Measurements from ENCODE around the gene AQP12A. TPM values are rescaled to one million over a fixed set of nuclear protein-coding genes. Genes with fewer than 3 reads are reported as not detected.

Gene AQP12A
- total and polyA plus RNA-seq, 2 donors (not counting 1 experiment from before 2014, with no cell fraction given) = not detected

DNA sequence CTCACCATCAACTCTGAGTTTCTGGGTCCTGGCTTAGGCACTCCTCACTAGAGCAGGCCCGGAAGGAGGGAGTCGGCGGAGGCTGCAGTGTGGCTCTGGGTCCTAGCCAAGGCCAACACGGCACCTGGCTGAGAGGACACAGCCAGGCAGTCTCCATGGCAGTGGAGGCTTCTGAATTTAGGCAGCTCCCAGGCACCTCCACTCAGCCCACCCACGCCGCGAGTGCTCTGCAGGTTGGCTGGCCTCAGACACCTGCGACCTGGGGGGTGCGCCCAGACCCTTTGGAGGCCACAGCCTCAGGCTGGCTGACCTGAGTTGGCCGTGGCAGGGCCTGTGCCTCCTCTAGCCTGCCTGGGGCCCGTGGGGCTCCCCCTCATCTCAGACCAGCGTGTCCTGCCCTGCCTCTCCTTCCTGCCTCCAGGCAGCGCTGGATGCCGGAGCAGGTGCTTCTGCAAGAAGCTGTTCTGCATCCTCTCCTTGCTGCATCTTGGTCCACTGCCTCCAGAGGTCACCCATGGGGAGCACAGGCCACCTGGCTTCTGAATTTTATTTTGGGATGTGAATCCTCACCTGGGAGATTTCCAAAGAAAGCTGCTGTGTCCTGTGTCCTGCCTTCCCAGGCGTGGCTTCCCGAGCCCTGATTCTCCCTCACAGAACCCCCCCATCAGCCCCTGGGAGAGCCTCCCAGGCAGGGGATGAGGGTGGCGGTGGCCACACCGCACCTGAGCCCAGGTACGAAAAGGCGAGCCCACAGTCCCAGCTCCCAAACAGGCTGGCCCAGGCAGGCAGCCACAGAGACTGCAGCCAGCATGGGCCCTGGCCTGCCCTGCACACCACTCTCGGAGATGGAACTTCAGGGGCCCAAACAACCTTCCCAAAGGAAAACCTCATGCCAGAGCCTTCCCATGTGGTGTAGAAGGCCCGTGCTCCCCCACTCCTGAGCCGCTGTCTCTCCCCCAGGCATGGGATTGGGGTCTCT is 23.4 kb downstream of the AQP12A start:
- Histone ChIP-seq H3K4me1 (ENCODE audit: control insufficient read depth, extremely low read depth, insufficient read depth, low read length) (no peaks in the 10 kb centered on the region), H3K79me2 (ENCODE audit: control insufficient read depth, insufficient read depth, low read length) (no peaks in the 10 kb centered on the region), H3K27me3 (ENCODE audit: control insufficient read depth, insufficient read depth, low read length) (no peaks in the 10 kb centered on the region), H3K9ac (ENCODE audit: insufficient read depth, low read length) (no peak overlapping the region), H3K4me3 (replicated peaks in 1 of 4; ENCODE audit: control extremely low read depth in 1 of 4, insufficient read depth in 1 of 4, low read depth in 3 of 4, low read length in 4 of 4) (no peak overlapping the region), H3K36me3 (ENCODE audit: control insufficient read depth, insufficient read depth, low read length) (no peaks in the 10 kb centered on the region), H3K4me2 (ENCODE audit: extremely low read depth, insufficient read depth, low read length) (no peak overlapping the region), H3K9me3 (ENCODE audit: control insufficient read depth, insufficient read depth, low read depth, low read length) (no peaks in the 10 kb centered on the region), H3K27ac (ENCODE audit: insufficient read depth, low read length) (no peak overlapping the region), H4K20me1 (ENCODE audit: control insufficient read depth, extremely low read depth, insufficient read depth, low read length) (no peaks in the 10 kb centered on the region), H2AFZ (ENCODE audit: low read length) (no peak overlapping the region)
- no peak for DNase-seq (ENCODE audit: low read depth in 2 of 2)
- TF ChIP-seq EZH2 (IDR thresholded peaks at IDR 0.05; ENCODE audit: low read length, missing control alignments) = no peak
- TF ChIP-seq, protein P1, sequence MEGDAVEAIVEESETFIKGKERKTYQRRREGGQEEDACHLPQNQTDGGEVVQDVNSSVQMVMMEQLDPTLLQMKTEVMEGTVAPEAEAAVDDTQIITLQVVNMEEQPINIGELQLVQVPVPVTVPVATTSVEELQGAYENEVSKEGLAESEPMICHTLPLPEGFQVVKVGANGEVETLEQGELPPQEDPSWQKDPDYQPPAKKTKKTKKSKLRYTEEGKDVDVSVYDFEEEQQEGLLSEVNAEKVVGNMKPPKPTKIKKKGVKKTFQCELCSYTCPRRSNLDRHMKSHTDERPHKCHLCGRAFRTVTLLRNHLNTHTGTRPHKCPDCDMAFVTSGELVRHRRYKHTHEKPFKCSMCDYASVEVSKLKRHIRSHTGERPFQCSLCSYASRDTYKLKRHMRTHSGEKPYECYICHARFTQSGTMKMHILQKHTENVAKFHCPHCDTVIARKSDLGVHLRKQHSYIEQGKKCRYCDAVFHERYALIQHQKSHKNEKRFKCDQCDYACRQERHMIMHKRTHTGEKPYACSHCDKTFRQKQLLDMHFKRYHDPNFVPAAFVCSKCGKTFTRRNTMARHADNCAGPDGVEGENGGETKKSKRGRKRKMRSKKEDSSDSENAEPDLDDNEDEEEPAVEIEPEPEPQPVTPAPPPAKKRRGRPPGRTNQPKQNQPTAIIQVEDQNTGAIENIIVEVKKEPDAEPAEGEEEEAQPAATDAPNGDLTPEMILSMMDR (conservative IDR thresholded peaks at IDR 0.05 in 1 of 2, IDR thresholded peaks at IDR 0.05 in 1 of 2; ENCODE audit: low read depth in 1 of 2, low read length in 2 of 2) = no peak

DNA sequence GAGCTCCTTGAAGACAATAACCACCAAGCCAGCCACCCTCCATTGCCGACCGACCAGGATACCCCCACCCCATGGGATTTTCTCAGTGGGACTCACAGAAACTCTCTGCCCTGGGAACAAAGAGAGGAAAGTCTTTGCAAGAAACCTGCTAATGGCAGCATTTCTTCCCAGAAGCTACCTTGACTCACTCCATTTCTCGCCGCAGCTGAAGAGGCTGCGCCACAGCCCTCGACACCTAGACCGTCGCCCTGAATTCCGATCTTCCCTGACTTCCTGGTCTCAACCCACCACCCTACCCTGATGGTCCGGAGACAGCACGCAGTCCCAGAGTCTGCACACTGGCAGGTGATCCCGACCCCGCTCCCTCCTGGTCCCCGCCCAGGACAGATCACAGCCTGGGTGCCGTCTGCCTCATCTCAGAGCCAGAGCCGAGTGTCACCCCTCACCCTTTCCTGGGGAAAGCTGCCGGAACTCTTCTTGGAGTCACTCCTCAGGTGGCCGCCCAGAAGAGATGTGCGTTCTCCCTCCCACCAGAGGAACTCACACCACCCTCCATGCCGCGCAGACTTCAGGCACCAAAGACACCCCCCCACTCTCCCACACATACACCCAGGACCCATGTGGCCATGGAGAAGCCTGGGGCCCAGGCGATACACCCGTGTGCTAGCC is 24.6 kb downstream of the AQP12A start:
- Histone ChIP-seq H3K4me1 (ENCODE audit: control insufficient read depth, extremely low read depth, insufficient read depth, low read length) (no peaks in the 10 kb centered on the region), H2AFZ (ENCODE audit: low read length) (no peak overlapping the region), H3K9ac (ENCODE audit: insufficient read depth, low read length) (no peak overlapping the region), H3K9me3 (ENCODE audit: control insufficient read depth, insufficient read depth, low read depth, low read length) (no peaks in the 10 kb centered on the region), H3K79me2 (ENCODE audit: control insufficient read depth, insufficient read depth, low read length) (no peaks in the 10 kb centered on the region), H3K4me2 (ENCODE audit: extremely low read depth, insufficient read depth, low read length) (no peak overlapping the region), H3K27me3 (ENCODE audit: control insufficient read depth, insufficient read depth, low read length) (no peaks in the 10 kb centered on the region), H3K4me3 (replicated peaks in 1 of 4; ENCODE audit: control extremely low read depth in 1 of 4, insufficient read depth in 1 of 4, low read depth in 3 of 4, low read length in 4 of 4) (no peak overlapping the region), H4K20me1 (ENCODE audit: control insufficient read depth, extremely low read depth, insufficient read depth, low read length) (no peaks in the 10 kb centered on the region), H3K36me3 (ENCODE audit: control insufficient read depth, insufficient read depth, low read length) (no peaks in the 10 kb centered on the region), H3K27ac (ENCODE audit: insufficient read depth, low read length) (no peak overlapping the region)
- TF ChIP-seq EZH2 (IDR thresholded peaks at IDR 0.05; ENCODE audit: low read length, missing control alignments) = no peak
- TF ChIP-seq, protein P1 (conservative IDR thresholded peaks at IDR 0.05 in 1 of 2, IDR thresholded peaks at IDR 0.05 in 1 of 2; ENCODE audit: low read depth in 1 of 2, low read length in 2 of 2) = no peak
- DNase-seq (ENCODE audit: low read depth in 2 of 2) = no peak

GRCh38 chr2:240717181-240717641 is 25.5 kb downstream of the AQP12A start:
- no peaks in the 10 kb centered on the region for H3K79me2 ChIP-seq (ENCODE audit: control insufficient read depth, insufficient read depth, low read length)
- no peaks in the 10 kb centered on the region for H3K9me3 ChIP-seq (ENCODE audit: control insufficient read depth, insufficient read depth, low read depth, low read length)
- no peak for DNase-seq (ENCODE audit: low read depth in 2 of 2)
- H3K27me3 ChIP-seq (ENCODE audit: control insufficient read depth, insufficient read depth, low read length) = no peaks in the 10 kb centered on the region
- no peak overlapping the region for H2AFZ ChIP-seq (ENCODE audit: low read length)
- no peak overlapping the region for H3K4me3 ChIP-seq (replicated peaks in 1 of 4; ENCODE audit: control extremely low read depth in 1 of 4, insufficient read depth in 1 of 4, low read depth in 3 of 4, low read length in 4 of 4)
- no peak overlapping the region for H3K9ac ChIP-seq (ENCODE audit: insufficient read depth, low read length)
- H3K4me1 ChIP-seq (ENCODE audit: control insufficient read depth, extremely low read depth, insufficient read depth, low read length) = no peaks in the 10 kb centered on the region
- TF ChIP-seq, protein P1 (conservative IDR thresholded peaks at IDR 0.05 in 1 of 2, IDR thresholded peaks at IDR 0.05 in 1 of 2; ENCODE audit: low read depth in 1 of 2, low read length in 2 of 2) = no peak
- TF ChIP-seq EZH2 (IDR thresholded peaks at IDR 0.05; ENCODE audit: low read length, missing control alignments) = no peak
- no peaks in the 10 kb centered on the region for H3K36me3 ChIP-seq (ENCODE audit: control insufficient read depth, insufficient read depth, low read length)
- no peaks in the 10 kb centered on the region for H4K20me1 ChIP-seq (ENCODE audit: control insufficient read depth, extremely low read depth, insufficient read depth, low read length)
- H3K4me2 ChIP-seq (ENCODE audit: extremely low read depth, insufficient read depth, low read length) = no peak overlapping the region
- H3K27ac ChIP-seq (ENCODE audit: insufficient read depth, low read length) = no peak overlapping the region
